KOPT-K1 (cell line): ENCODE data around the gene AGT.

Source experiments
- H3K27ac ChIP-seq: fragments of 200-600 bp; sonication (generic); 2 replicates; pipeline ENCODE4 v1.5.1; 2016; ENCODE audit warnings: antibody characterized with exemption, mild to moderate bottlenecking, low read depth, low read length; ENCODE audit not compliant: poor library complexity, severe bottlenecking
- H3K36me3 ChIP-seq: fragments of 200-600 bp; sonication (generic); 2 replicates; pipeline ENCODE4 v1.5.1; 2017; ENCODE audit warnings: antibody characterized with exemption, mild to moderate bottlenecking, low read length, moderate library complexity; ENCODE audit not compliant: insufficient read depth
- H3K9me3 ChIP-seq: fragments of 200-600 bp; sonication (generic); 2 replicates; pipeline ENCODE4 v1.5.1; 2017; ENCODE audit warnings: antibody characterized with exemption, low read length, mild to moderate bottlenecking; ENCODE audit not compliant: insufficient read depth, poor library complexity, severe bottlenecking

AGT gene

GRCh38 chr1:230713915-230714764, at the start of gene AGT:
Gene AGT, minus strand, starts transcription at chr1:230714122. Its CDS starts 3,299 bp downstream, at chr1:230710823.
- H3K9me3 ChIP-seq: peaks cover 12% of the 10 kb centered on the region
- no peak within 1 kb of the TSS for H3K27ac ChIP-seq
- no peaks in the 10 kb centered on the region for H3K36me3 ChIP-seq

GRCh38 chr1:230761443-230762167, 47.7 kb upstream of the AGT start:
- no peaks in the 10 kb centered on the region for H3K36me3 ChIP-seq
- no peaks in the 10 kb centered on the region for H3K9me3 ChIP-seq
- no peak overlapping the region for H3K27ac ChIP-seq

- Histone ChIP-seq H3K9me3 (no peaks in the 10 kb centered on the region), H3K36me3 (no peaks in the 10 kb centered on the region), H3K27ac (no peak overlapping the region)
These were observed 46.5 kb upstream of the AGT start for GRCh38 chr1:230760360-230760827.

- Histone ChIP-seq H3K27ac (no peak overlapping the region), H3K36me3 (no peaks in the 10 kb centered on the region), H3K9me3 (no peaks in the 10 kb centered on the region)
These were observed 45.6 kb upstream of the AGT start for GRCh38 chr1:230759369-230760065.

GRCh38 chr1:230758709-230759368, 44.9 kb upstream of the AGT start:
- Histone ChIP-seq H3K27ac (no peak overlapping the region), H3K9me3 (no peaks in the 10 kb centered on the region), H3K36me3 (no peaks in the 10 kb centered on the region)

- no peaks in the 10 kb centered on the region for H3K9me3 ChIP-seq
- no peaks in the 10 kb centered on the region for H3K36me3 ChIP-seq
- H3K27ac ChIP-seq: no peak overlapping the region
These were observed 44.2 kb upstream of the AGT start for GRCh38 chr1:230757856-230758708.

- H3K27ac ChIP-seq: no peak overlapping the region
- H3K36me3 ChIP-seq: no peaks in the 10 kb centered on the region
- no peaks in the 10 kb centered on the region for H3K9me3 ChIP-seq
These were observed 40.9 kb upstream of the AGT start for GRCh38 chr1:230754796-230755195.

GRCh38 chr1:230753586-230754251, 39.8 kb upstream of the AGT start:
- H3K27ac ChIP-seq: peak overlapping the region; percentile 34
- no peaks in the 10 kb centered on the region for H3K36me3 ChIP-seq
- H3K9me3 ChIP-seq: no peaks in the 10 kb centered on the region

GRCh38 chr1:230753191-230753585, 39.3 kb upstream of the AGT start:
- peak overlapping the region; percentile 34 for H3K27ac ChIP-seq
- no peaks in the 10 kb centered on the region for H3K36me3 ChIP-seq
- no peaks in the 10 kb centered on the region for H3K9me3 ChIP-seq

GRCh38 chr1:230752407-230752806, 38.5 kb upstream of the AGT start:
- no peaks in the 10 kb centered on the region for H3K36me3 ChIP-seq
- H3K9me3 ChIP-seq: no peaks in the 10 kb centered on the region

GRCh38 chr1:230750986-230751625, 37.2 kb upstream of the AGT start:
- no peak overlapping the region for H3K27ac ChIP-seq
- H3K36me3 ChIP-seq: no peaks in the 10 kb centered on the region
- no peaks in the 10 kb centered on the region for H3K9me3 ChIP-seq

More at GRCh38 chr1:230752407-230752806, 38.5 kb upstream of the AGT start:
- no peak overlapping the region for H3K27ac ChIP-seq

GRCh38 chr1:230750576-230750975, 36.7 kb upstream of the AGT start:
- no peaks in the 10 kb centered on the region for H3K9me3 ChIP-seq
- H3K36me3 ChIP-seq: no peaks in the 10 kb centered on the region

GRCh38 chr1:230749635-230750034, 35.7 kb upstream of the AGT start:
- H3K27ac ChIP-seq: no peak overlapping the region
- H3K36me3 ChIP-seq: no peaks in the 10 kb centered on the region
- H3K9me3 ChIP-seq: no peaks in the 10 kb centered on the region

More at GRCh38 chr1:230750576-230750975, 36.7 kb upstream of the AGT start:
- H3K27ac ChIP-seq: no peak overlapping the region
